Ovary (tissue), 9 donors: ENCODE data around the gene ASB1. TPM values are rescaled to one million over a fixed set of nuclear protein-coding genes. Genes with fewer than 3 reads are reported as not detected.

Source experiments
- DNase-seq, 5 donors: peaks; one replicate each; pipeline ENCODE4 v3.0.0-alpha.2; 2019 to 2020
- H3K27ac ChIP-seq, 2 donors: fragments of 200-600 bp; one replicate each; pipeline versions ENCODE4 v1.5.1 to v1.8.0; 2019 to 2022
- H3K27me3 ChIP-seq: fragments of 200-600 bp; one replicate; pipeline ENCODE4 v1.8.0; 2022
- H3K36me3 ChIP-seq: fragments of 200-600 bp; sonication (generic); one replicate; pipeline ENCODE4 v1.5.1; 2019
- H3K4me1 ChIP-seq: one replicate; pipeline ENCODE4 v1.8.1; 2013; ENCODE audit warnings: mild to moderate bottlenecking, moderate library complexity; ENCODE audit not compliant: insufficient read depth
- H3K4me3 ChIP-seq: fragments of 200-600 bp; sonication (generic); one replicate; pipeline ENCODE4 v1.5.1; 2017
- H3K9me3 ChIP-seq, 2 donors: fragments of 200-600 bp in 1 of 2; sonication (generic) in 1 of 2; one replicate each; pipeline versions ENCODE4 v1.5.1 to v1.8.1; 2013 to 2019; ENCODE audit warnings: mild to moderate bottlenecking in 1 of 2, moderate library complexity in 1 of 2
- EP300 ChIP-seq: sonication (generic); formaldehyde crosslinking; IDR thresholded peaks from one replicate; pipeline ENCODE4 v1.6.1; 2017; ENCODE audit warnings: antibody characterized with exemption
- POLR2A ChIP-seq: fragments of 450-650 bp; IDR thresholded peaks from one replicate; pipeline ENCODE4 v1.6.1; 2017; ENCODE audit warnings: antibody characterized with exemption, mild to moderate bottlenecking, moderate library complexity
- WGBS, 3 donors: extraction: QIAGEN DNeasy Blood & Tissue Kit in 1 of 3; methylation state at CpG; one replicate each; pipeline versions ENCODE4 v1.1.5 to v1.1.7; 2013 to 2017; 5-methylcytosine and 5-hydroxymethylcytosine counted together
- intact Hi-C, 4 donors: fragments of 100-400 bp; cut with DNase I; formaldehyde crosslinking; loops; one replicate each; pipeline versions ENCODE4 v1.11.0 to v1.15.1; 2022 to 2023
- polyA plus RNA-seq, 2 donors: library from polyadenylated mRNA; stranded (reverse); fragments of 200-250 nt in 1 of 2; fragments of 350-450 nt in 1 of 2; fragmentation: Illumina TruSeq in 1 of 2; extraction: RNeasy Lipid Tissue Mini Kit (QIAGEN cat#74804) in 1 of 2; gene quantifications; one replicate each; pipeline ENCODE4 v1.2.3, GENCODE V29; 2013 to 2014
- total RNA-seq, 7 donors: library from RNA; depleted of rRNA in 2 of 7; stranded (reverse); fragments of >200 nt in 2 of 7; fragmentation: NEBNext Ultra II Directional in 3 of 7; extraction: Animal tissue kit (Norgen Biotek cat#: 25700) in 3 of 7; gene quantifications; one replicate each; pipeline versions ENCODE4 v1.1.0 to v1.2.4, GENCODE V29; 2016 to 2023
- TF ChIP-seq, protein P1 (sequence below), 3 donors: fragments of 450-650 bp in 2 of 3; fragments of 200-600 bp in 1 of 3; IDR thresholded peaks; one replicate each; pipeline versions ENCODE4 v1.5.1 to v1.8.0; 2016 to 2022; ENCODE audit warnings: antibody characterized with exemption in 3 of 3, mild to moderate bottlenecking in 1 of 3
- donor health status: DM: no; HTN: no; CAD: no; lungs with moderate emphysema.
- donor health status: DM: no; HTN: no; CAD: no.
- donor health status: Bipolar disorder and iron deficiency.
- donor health status: DM: yes; HTN: yes; CAD: no.
- donor health status: DM: no; HTN: no; CAD: no.
- donor health status: DM: yes; HTN: yes; CAD: no.

The ASB1 gene
- total and polyA plus RNA-seq, 9 donors = 9.3 to 34.0 (median 29.6) TPM

DNA sequence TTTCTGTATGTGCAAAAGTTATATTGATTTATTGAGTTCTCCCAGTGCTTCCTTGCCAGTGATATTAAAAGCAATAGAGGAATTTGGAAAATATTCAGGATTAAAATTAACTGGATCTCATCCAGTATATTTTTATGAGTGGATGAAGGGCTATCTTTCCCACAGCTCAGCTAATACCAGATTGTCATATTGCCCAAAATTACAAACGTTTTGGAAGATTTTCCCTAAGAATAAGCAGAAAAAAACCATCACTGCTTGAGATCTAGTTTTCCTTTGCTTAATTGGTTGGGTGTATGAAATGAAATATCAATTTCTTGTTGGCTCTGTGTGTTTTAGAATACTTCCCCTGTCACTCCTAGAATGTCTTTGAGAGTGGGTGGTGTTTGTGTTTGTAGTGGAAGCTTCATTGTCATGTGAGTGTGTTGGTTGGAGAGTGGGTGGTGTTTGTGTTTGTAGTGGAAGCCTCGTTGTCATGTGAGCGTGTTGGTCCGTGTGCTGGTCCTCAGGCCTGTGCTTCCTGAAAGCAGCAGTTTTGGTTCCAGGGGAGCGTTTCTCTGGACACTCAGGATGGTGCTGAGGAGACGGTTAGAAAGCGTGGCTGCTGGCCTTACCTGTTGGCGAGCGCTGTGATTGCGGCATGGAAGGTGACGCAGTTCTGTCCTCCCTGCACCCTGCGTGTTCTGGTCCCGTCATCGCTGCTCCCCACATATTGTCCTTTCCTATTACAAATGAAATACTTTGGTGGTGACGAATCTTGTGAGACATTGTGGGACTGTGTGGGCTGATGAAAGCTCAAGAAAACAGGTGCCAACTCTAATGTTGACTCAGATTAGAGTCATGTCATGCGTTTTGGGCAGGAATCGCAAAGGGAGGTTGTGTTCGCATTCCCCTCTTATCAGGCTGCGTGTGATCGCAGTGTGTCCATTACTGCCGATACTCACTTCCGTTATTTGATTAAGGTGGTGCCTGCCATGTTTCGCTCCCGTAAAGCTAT lies 12.4 kb downstream of the ASB1 start:
- H3K36me3 ChIP-seq = no peaks in the 10 kb centered on the region
- H3K4me1 ChIP-seq = peaks cover 14% of the 10 kb centered on the region
- H3K27me3 ChIP-seq = no peaks in the 10 kb centered on the region
- TF ChIP-seq, protein P1, sequence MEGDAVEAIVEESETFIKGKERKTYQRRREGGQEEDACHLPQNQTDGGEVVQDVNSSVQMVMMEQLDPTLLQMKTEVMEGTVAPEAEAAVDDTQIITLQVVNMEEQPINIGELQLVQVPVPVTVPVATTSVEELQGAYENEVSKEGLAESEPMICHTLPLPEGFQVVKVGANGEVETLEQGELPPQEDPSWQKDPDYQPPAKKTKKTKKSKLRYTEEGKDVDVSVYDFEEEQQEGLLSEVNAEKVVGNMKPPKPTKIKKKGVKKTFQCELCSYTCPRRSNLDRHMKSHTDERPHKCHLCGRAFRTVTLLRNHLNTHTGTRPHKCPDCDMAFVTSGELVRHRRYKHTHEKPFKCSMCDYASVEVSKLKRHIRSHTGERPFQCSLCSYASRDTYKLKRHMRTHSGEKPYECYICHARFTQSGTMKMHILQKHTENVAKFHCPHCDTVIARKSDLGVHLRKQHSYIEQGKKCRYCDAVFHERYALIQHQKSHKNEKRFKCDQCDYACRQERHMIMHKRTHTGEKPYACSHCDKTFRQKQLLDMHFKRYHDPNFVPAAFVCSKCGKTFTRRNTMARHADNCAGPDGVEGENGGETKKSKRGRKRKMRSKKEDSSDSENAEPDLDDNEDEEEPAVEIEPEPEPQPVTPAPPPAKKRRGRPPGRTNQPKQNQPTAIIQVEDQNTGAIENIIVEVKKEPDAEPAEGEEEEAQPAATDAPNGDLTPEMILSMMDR (IDR thresholded peaks at IDR 0.05) = no peak
- no peak for TF ChIP-seq POLR2A
- no peak for TF ChIP-seq EP300
- intact Hi-C loops = no loop called here
- no peak overlapping the region for H3K4me3 ChIP-seq
- DNase-seq = no peak
- no peak overlapping the region for H3K27ac ChIP-seq
- H3K9me3 ChIP-seq = no peaks in the 10 kb centered on the region
- WGBS, 3 donors = 71 to 83% (median 71%) methylated on average over 24 of the region's 24 CpGs

DNA sequence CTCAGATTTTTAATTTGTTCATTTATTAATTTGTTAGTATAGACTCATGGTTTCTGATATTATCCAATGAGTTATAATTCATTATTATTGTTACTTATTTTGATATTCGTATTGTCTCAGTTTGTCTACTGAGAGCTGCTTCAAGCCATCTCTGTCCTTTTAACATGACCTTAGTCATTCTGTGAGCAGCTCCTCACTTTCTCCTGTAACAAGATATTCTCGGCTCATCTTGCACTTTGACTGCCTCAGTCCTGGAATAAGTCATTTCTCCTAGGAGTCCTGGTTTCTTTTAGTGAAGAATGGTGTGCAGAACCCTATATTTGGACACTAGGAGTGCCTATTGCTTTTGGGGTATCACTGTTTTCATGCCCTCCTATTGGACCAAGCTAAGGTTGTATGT lies 13.2 kb downstream of the ASB1 start:
- intact Hi-C loops = no loop called here
- Histone ChIP-seq H3K27ac (no peak overlapping the region), H3K4me3 (no peak overlapping the region), H3K9me3 (no peaks in the 10 kb centered on the region), H3K4me1 (peaks cover 14% of the 10 kb centered on the region), H3K36me3 (no peaks in the 10 kb centered on the region), H3K27me3 (no peaks in the 10 kb centered on the region)
- TF ChIP-seq, protein P1 (IDR thresholded peaks at IDR 0.05) = no peak
- 78 to 80% (median 80%) methylated on average over 2 of the region's 2 CpGs for WGBS, 3 donors
- DNase-seq = no peak

DNA sequence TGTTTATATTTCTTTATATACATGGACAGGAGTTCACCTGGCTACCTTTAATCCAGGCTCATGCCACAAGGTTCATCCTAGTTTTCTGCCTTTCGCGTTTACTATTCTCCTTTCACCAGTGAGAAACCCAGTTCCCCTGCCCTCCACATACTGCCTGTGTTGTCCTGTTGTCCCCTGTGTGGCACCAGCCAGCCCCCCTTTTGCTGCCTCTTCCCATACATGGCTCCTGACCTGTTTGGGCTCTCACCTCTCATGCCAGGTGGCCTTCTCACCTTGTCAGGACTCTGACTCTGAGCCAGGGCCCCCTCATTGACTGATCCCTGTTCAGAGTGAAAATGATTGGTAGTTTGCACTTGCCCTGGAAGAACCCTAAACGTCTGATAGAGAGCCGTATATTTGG lies 13.6 kb downstream of the ASB1 start:
- Histone ChIP-seq H3K4me1 (peaks cover 14% of the 10 kb centered on the region), H3K4me3 (no peak overlapping the region), H3K9me3 (no peaks in the 10 kb centered on the region), H3K36me3 (no peaks in the 10 kb centered on the region), H3K27ac (no peak overlapping the region), H3K27me3 (no peaks in the 10 kb centered on the region)
- DNase-seq = no peak
- 80 to 83% (median 81%) methylated on average over 4 of the region's 4 CpGs for WGBS, 3 donors
- intact Hi-C loops = no loop called here
- no peak for TF ChIP-seq POLR2A
- TF ChIP-seq EP300 = no peak
- TF ChIP-seq, protein P1 (IDR thresholded peaks at IDR 0.05) = no peak

DNA sequence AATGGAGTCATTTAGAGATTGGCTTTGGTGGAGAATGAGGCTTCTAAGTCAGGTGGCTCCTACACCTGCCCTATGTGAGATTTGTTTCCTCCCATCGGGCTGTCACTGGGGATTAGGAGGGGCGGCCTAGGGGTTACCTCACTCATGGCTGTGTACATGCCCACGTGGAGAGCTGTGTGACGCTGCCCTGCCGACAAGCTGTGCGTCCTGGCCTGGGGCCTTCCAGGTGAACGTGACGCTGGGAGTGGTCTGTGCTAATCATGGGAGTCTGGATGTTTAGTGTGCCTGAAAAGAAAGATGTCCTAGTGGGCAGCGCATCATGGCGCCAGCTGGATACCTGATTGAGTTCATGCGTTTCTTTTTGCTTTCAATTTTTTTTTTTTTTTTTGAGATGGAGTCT lies 14.0 kb downstream of the ASB1 start:
- H3K27ac ChIP-seq = no peak overlapping the region
- H3K4me3 ChIP-seq = no peak overlapping the region
- no peak for DNase-seq
- H3K4me1 ChIP-seq = peaks cover 14% of the 10 kb centered on the region
- 94 to 98% (median 95%) methylated on average over 11 of the region's 11 CpGs for WGBS, 3 donors
- no peaks in the 10 kb centered on the region for H3K36me3 ChIP-seq
- no peaks in the 10 kb centered on the region for H3K27me3 ChIP-seq
- H3K9me3 ChIP-seq = no peaks in the 10 kb centered on the region
- intact Hi-C loops = no loop called here
- TF ChIP-seq, protein P1 (IDR thresholded peaks at IDR 0.05) = no peak
- TF ChIP-seq POLR2A (no peak), EP300 (no peak)
